Forelimb muscle (tissue), 1 donor: ENCODE data around the gene PALD1. TPM values are rescaled to one million over a fixed set of nuclear protein-coding genes. Genes with fewer than 3 reads are reported as not detected.

Source experiments
- DNase-seq: peaks from one replicate; pipeline ENCODE4 v3.0.0-alpha.2; 2013; ENCODE audit warnings: low read depth
- polyA plus RNA-seq: library from polyadenylated mRNA; unstranded; fragments of 120-200 nt; gene quantifications from one replicate; pipeline ENCODE4 v1.2.1, GENCODE V29; 2013; ENCODE audit not compliant: insufficient read length

The PALD1 gene
- polyA plus RNA-seq, 1 donor: 15.2 TPM

DNA sequence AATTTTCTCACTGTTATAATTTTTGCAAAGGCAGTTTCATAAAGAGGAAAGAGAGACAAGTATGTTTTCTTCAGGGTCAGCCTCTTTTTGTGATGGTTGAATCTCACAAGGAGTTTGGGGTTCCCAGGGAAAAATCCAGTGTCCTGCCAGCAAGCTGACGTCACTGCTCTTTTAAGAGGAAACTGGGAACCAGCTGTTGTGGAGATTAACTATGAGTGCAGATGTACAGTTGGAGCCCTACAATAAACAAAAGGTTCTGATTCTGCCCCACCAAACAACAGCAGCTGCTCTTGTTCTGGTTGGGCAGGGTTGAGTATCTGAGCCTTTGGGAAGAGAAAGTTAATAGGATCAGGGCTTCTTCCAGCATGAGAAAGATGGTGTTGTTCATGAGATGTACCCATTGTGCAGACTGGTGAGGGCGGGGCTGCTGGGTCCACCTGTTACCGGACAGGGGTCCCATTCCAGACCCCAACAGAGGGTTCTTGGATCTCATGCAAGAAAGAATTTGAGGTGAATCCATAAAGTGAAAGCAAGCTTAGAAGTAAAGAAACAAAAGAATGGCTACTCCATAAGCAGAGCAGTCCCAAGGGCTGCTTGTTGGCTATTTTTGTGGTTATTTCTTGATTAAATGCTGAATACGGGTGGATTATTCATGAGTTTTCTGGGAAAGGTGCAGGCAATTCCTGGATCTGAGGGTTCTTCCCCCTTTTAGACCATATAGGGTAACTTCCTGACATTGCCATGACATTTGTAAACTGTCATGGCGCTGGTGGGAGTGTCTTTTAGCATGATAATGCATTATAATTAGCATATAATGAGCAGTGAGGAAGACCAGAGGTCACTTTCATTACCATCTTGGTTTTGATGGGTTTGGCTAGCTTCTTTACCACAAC is 111.4 kb downstream of the PALD1 start:
- peak; percentile 94 for DNase-seq

DNA sequence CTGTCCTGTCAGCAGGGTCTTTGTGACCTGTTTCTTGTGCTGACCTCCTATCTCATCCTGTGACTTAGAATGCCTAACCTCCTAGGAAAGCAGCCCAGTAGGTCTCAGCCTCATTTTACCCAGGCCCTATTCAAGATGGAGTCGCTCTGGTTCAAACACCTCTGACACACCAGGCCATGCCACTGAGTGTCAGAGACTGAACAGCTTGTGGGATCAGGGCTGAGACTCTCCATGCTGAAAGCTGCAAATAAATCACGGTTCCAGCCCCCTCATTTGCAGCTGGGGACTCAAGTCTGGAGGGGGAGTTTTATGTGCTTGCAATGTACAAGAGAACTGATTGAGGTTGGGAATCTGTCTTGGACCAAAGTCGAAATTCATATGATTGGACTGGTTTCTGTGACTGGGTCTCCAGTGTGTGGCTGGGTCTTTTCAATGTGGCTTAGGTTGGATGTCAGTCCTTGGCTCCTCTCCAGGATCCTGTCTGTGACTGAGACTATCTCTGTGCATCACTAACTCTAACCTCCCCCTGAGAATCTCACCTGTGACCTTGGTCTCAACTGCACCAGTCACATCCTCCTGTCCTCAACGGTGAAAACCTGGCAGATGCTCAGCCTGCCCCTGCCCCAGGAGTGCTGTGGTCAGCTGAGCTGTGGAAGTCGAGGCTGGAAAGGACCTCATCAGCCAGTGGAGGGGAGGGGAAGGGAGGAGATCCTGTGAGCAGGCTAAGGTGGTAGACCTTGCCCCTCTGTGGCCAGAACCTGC is 112.3 kb downstream of the PALD1 start:
- DNase-seq: no peak

- no peak for DNase-seq
These were observed 113.7 kb downstream of the PALD1 start for GRCh38 chr10:70592186-70592735.

DNA sequence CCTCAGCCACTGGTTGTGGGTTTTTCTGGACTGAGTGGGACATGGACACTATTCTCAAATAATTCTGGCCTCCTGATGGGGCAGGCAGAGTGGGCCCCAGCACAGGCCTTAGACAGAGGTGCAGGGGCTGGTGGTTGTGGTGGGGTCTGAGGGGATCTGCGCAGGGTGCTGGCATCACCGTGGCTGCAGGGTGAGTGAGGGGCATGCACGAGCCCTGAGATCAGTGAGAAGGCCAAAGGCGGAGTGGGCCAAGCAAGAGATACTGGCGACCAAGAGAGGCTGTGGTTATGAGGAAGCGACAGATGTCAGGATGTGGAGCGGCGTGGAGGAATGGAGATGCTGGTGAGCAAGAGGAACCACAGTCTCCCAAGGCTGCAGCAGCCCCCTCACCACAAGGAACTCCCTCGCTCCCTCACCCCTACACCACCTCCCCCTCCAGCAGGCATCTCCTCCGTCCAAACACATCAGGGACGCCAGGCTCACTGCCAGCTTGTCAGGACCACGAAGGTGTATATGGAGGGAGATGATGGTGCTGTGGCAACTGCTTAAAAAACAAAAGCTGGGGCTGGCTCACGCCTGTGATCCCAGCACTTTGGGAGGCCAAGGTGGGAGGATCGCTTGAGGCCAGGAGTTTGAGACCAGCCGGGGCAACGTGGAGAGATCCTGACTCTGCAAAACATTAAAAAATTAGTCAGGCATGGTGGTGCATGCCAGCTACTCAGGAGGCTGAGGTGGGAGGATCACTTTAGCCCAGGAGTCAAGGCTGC is 114.4 kb downstream of the PALD1 start:
- no peak for DNase-seq

DNA sequence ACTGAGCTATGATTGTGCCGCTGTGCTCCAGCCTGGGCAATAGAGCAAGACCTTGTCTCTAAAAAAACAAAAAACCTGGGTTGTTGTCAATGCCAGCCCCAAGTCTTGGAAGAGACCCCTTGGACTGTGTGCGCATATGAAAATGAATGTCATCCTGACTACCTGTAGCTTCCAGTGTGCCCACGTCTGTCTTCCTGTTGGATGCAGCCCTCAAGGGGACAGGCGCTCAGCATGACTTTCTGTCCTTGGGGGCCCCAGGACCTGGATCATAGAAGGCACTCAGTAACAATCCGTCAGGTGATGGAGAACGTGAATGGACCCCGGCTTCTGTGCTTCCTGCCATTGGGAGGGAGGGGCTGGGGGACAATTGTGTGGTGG is 114.9 kb downstream of the PALD1 start:
- no peak for DNase-seq

- no peak for DNase-seq
These were observed 115.6 kb downstream of the PALD1 start for GRCh38 chr10:70594161-70594560.

GRCh38 chr10:70595566-70596016 is 117.0 kb downstream of the PALD1 start:
- no peak for DNase-seq

DNA sequence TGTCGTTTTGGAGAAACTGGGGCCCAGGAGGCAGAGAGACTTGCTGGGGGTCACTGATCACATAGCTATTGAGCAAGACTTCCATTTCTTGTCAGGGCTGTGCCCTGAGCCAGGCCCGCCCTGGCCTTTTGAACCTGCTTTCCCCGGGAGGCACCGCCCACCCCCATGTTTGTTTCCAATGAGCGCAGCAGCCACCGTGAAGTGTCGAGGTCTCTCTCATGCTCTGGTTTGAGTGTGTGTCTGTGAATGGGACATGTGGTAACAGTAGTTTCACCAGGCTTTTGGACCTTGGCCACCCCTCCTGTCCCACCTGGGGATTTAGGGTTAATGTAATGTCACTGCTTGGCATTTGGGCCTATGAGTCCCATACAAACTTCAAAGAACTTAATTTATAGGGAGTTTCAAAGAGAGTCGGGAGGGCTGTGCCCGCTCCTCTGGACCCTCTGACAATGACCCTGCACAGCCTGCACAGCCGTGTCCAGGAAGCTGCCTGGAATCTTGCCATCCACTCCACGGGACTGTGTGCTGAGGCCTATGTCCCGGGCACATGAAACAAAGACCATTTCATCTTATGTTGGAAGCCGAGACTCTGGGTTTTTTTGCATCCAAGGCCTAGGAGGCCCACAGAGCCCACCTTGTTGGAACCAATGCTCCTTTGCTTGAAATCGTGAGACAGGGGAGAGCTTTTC is 117.7 kb downstream of the PALD1 start:
- DNase-seq: no peak

GRCh38 chr10:70596860-70597809 is 118.6 kb downstream of the PALD1 start:
- DNase-seq: no peak

- DNase-seq: no peak
These were observed 119.6 kb downstream of the PALD1 start for GRCh38 chr10:70597856-70598815.

DNA sequence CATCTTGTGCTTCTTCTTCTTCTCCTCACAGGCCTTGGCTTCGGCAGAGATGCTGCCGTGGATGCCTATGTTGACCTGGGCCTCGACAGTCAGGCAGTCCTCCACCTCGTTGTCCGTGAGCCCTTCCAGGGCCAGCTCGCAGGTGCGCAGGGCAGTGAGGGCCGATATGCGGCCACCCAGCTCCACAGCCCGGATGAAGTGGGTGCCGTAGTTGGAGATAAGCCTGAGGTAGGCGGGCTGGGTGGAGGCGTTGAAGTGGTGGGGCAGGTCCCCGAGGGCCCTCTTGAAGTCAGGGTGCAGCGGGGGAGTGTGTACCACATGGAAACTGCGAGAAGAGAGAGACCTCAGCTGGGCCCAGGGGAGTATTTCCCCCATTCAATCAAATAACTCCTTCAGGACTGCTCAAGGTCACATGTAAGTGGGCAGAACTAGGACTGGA is 120.3 kb downstream of the PALD1 start:
- DNase-seq: no peak

DNA sequence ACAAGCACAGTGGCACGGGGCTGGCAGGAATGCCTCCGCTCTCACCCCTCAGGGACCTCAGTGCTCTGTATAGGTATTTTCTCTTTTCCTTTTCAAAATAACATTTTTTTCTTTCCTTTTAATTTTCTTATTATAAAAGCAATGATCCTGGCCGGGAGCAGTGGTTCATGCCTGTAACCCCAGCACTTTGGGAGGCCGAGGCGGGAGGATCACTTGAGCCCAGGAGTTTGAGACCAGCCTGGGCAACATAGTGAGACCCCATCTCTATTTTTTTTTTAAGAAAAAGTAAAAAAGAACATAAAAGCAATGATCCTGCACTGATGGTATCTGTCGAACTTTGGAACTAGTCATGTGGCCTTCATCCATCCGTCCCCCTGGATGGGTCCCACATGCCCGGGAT is 120.8 kb downstream of the PALD1 start:
- DNase-seq: no peak

DNA sequence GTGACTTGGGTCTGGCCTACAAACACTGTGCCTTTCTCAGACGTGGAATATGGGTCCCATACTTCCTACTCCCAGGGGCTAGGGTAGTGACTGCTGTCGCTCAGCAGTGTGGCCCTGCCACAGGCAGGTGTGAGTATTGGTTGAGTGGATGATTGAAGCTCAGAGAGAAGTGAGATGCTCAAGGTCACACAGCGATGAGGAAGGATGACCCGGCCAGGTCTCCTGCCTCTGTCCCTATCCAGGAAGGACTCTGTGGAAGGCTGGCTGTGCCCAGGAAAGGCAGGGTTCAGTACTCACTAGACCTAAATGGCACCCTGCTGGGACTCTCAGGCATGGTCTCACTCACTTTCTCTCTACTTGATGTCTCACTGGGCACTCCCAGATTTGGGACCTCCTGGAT is 121.2 kb downstream of the PALD1 start:
- no peak for DNase-seq

GRCh38 chr10:70600512-70601395 is 122.2 kb downstream of the PALD1 start:
- no peak for DNase-seq

DNA sequence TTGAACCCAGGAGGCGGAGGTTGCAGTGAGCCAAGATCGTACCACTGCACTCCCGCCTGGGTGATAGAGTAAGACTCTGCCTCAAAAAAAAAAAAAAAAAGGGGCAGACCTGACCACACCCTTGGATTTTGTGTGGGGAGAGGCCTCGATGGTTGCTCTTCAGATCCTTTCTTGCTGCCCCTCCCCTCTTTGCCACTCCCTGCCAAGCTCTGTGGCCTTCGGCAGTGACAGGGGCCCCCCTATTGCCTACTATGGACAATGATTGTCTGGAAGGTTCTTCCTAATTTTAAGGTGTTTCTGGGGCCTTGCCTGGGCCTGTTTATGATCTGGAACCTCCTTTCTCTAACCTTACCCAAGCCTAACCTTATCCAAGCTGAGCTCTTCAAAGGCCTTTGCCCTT is 123.2 kb downstream of the PALD1 start:
- no peak for DNase-seq

DNA sequence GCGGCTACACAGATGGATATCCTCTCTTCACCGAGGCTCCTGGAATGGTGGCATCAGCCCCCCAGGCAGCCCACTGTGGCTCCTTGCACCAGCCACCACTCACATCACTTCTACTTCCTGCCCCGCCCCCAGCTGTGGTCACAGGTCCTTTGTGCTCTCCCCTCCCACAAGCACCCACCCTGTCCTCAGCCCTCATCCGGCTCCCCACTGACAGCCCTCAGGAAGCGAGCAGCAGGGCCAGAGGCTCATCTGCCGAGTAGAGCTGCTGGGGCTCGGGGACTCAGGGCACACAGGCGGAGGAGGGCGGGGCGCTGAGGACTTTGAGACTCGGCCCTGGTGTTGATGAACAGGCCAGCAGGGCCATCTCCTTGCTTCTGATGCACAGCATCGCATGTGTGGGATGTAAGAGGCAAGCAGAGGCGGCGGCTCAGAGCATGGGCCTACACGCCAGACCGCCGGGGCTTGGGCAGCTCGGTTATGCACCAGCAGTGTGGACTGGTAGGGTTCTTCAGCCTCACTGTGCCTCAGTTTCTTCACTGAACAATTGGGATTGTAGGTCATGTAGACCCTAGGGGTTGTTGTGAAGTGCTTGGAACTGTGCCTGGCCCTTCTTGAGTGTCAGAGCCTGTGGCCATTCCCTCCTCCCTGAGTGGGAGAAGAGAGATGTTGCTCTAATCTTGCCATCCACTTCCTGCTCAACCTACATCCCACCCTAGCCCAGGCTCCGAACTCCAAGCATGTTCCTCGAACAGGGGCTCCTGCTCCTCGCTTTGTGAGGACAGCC is 124.3 kb downstream of the PALD1 start, which contains the start of gene PRF1:
PRF1 (minus strand) TSS at position 77 of the 784 bp plus-strand sequence. CDS start 1,839 bp downstream, outside the sequence.
- DNase-seq: no peak

DNA sequence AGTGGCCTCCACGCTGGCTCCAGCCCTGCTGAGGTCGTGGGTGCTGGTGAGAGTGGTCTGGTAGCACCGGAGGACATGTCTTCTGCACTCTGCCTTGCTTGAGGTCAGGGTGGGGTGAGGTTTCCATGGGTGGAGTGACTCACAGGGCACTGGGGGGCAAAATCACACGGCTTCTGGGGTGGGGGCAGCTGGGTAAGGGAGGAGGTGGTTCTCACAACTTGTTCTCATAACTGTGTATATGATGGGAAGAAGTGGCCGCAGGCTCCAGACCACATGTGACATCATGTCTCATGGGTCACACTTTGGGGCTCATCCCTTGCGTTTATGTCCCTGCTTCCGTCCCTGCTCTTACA is 124.9 kb downstream of the PALD1 start:
- no peak for DNase-seq
